ENCODE measurements around the gene LCN12.

GRCh38 chr9:136952876-136953770 is 1.1 kb downstream of the LCN12 start:
- TF ChIP-seq CTCF (IDR thresholded peaks at IDR 0.05) (no peak), POLR2A (IDR thresholded peaks at IDR 0.05) (no peak), POLR2AphosphoS5 (IDR thresholded peaks at IDR 0.05) (no peak), EP300 (IDR thresholded peaks at IDR 0.05) (no peak)

All from gastroesophageal sphincter (tissue), 3 donors.